SK-N-SH treated with all-trans-retinoic acid at 6 μM for 48 hours (cell line): ENCODE measurements around the gene RMND5B.

Experiments
- ARNTL ChIP-seq: fragments of 450-650 bp; formaldehyde crosslinking; IDR thresholded peaks from 2 replicates; pipeline ENCODE4 v1.5.0; 2020; ENCODE audit warnings: low read depth, mild to moderate bottlenecking, moderate library complexity, borderline replicate concordance
- CREB5 ChIP-seq: fragments of 250-450 bp; sonication (Bioruptor Pico); IDR thresholded peaks from 2 replicates; pipeline ENCODE4 v1.5.1; 2020; ENCODE audit warnings: low read depth, mild to moderate bottlenecking, moderate library complexity
- ESRRG ChIP-seq: fragments of 250-450 bp; sonication (Bioruptor Pico); IDR thresholded peaks from 2 replicates; pipeline ENCODE4 v1.6.1; 2021; ENCODE audit warnings: mild to moderate bottlenecking
- GLIS3 ChIP-seq: fragments of 250-450 bp; sonication (Bioruptor Pico); IDR thresholded peaks from 2 replicates; pipeline ENCODE4 v1.5.0; 2020; ENCODE audit warnings: mild to moderate bottlenecking, moderate library complexity
- PATZ1 ChIP-seq: fragments of 250-450 bp; sonication (Bioruptor Pico); IDR thresholded peaks from 2 replicates; pipeline ENCODE4 v1.8.0; 2020; ENCODE audit warnings: mild to moderate bottlenecking, moderate library complexity, borderline replicate concordance
- POU6F1 ChIP-seq: fragments of 250-450 bp; sonication (Bioruptor Pico); IDR thresholded peaks from 2 replicates; pipeline ENCODE4 v1.8.0; 2021; ENCODE audit warnings: low read depth, mild to moderate bottlenecking, moderate library complexity, borderline replicate concordance
- PPARA ChIP-seq: fragments of 250-450 bp; sonication (Bioruptor Pico); IDR thresholded peaks from 2 replicates; pipeline ENCODE4 v1.5.0; 2020; ENCODE audit warnings: mild to moderate bottlenecking, borderline replicate concordance
- RARB ChIP-seq: fragments of 250-450 bp; sonication (Bioruptor Pico); IDR thresholded peaks from 2 replicates; pipeline ENCODE4 v1.8.0; 2021; ENCODE audit warnings: mild to moderate bottlenecking, moderate library complexity
- SNAI2 ChIP-seq: fragments of 250-450 bp; sonication (Bioruptor Pico); IDR thresholded peaks from 2 replicates; pipeline ENCODE4 v1.5.0; 2020; ENCODE audit warnings: mild to moderate bottlenecking, moderate library complexity
- ZC3H10 ChIP-seq: fragments of 250-450 bp; sonication (Bioruptor Pico); IDR thresholded peaks from 2 replicates; pipeline ENCODE4 v1.5.1; 2021; ENCODE audit warnings: mild to moderate bottlenecking, moderate library complexity
- ZFP3 ChIP-seq: fragments of 250-450 bp; sonication (Bioruptor Pico); IDR thresholded peaks from 2 replicates; pipeline ENCODE4 v1.5.0; 2020; ENCODE audit warnings: mild to moderate bottlenecking, moderate library complexity
- ZFP30 ChIP-seq: fragments of 450-650 bp; formaldehyde crosslinking; IDR thresholded peaks from 2 replicates; pipeline ENCODE4 v1.5.0; 2022; ENCODE audit warnings: mild to moderate bottlenecking, moderate library complexity
- ZNF565 ChIP-seq: fragments of 450-650 bp; formaldehyde crosslinking; conservative IDR thresholded peaks from 2 replicates; pipeline ENCODE4 v1.5.0; 2020; ENCODE audit warnings: low read depth, mild to moderate bottlenecking, moderate library complexity

- TF ChIP-seq POU6F1 (CRISPR knock-in tag) (no peak), RARB (CRISPR knock-in tag) (no peak), ZC3H10 (CRISPR knock-in tag) (no peak), ZNF565 (CRISPR knock-in tag) (no peak), PATZ1 (CRISPR knock-in tag) (no peak), CREB5 (CRISPR knock-in tag) (no peak), SNAI2 (CRISPR knock-in tag) (no peak), ZFP3 (CRISPR knock-in tag) (no peak), ZFP30 (CRISPR knock-in tag) (no peak), PPARA (no peak), GLIS3 (CRISPR knock-in tag) (no peak), ARNTL (CRISPR knock-in tag) (no peak), ESRRG (CRISPR knock-in tag) (no peak)
These were observed 46.0 kb downstream of the RMND5B start for GRCh38 chr5:178176791-178177190.
